HEK293 (cell line): ENCODE data around the gene TMEM88.
A peak's percentile ranks its signal among the peaks of the same experiment; 100 is the strongest.

Experiments used
- CTCF ChIA-PET: fragments of 350-600 bp; formaldehyde crosslinking; extraction: SDS; loops from one replicate; lab custom pipeline; 2021; ENCODE audit warnings: antibody characterized with exemption; lab: Yijun Ruan, JAX
- POLR2A ChIA-PET: fragments of 300-600 bp; formaldehyde crosslinking; extraction: SDS; loops from one replicate; lab custom pipeline; 2020; ENCODE audit warnings: antibody characterized with exemption, inconsistent platforms; lab: Yijun Ruan, JAX
- H3K27ac ChIP-seq: fragments of 200-500 bp; sonication (Bioruptor generic); 2 replicates; pipeline ENCODE4 v1.5.1; 2014; ENCODE audit warnings: low read depth, low read length, control low read depth, inconsistent platforms; ENCODE audit errors: extremely low read depth
- H3K36me3 ChIP-seq, 2 experiments: fragments of 200-500 bp in 1 of 2; sonication (Bioruptor generic) in 1 of 2; 1 replicate in 1 of 2; 2 replicates in 1 of 2; pipeline ENCODE4 v1.5.1; 2014 to 2017; ENCODE audit warnings: inconsistent platforms in 2 of 2, low read length in 2 of 2; ENCODE audit not compliant: control insufficient read depth in 2 of 2, insufficient read depth in 1 of 2
- H3K4me1 ChIP-seq: fragments of 200-500 bp; sonication (Bioruptor generic); 2 replicates; pipeline ENCODE4 v1.5.1; 2014; ENCODE audit warnings: mild to moderate bottlenecking, low read length, inconsistent platforms; ENCODE audit not compliant: control insufficient read depth, insufficient read depth
- H3K4me3 ChIP-seq: 2 replicates; pipeline ENCODE4 v1.5.1; 2011; ENCODE audit warnings: low read depth, mild to moderate bottlenecking, control low read depth, low read length, moderate library complexity
- H3K9me3 ChIP-seq: fragments of 200-500 bp; sonication (Bioruptor generic); 2 replicates; pipeline ENCODE4 v1.5.1; 2014; ENCODE audit warnings: low read depth, low read length, inconsistent platforms; ENCODE audit not compliant: control insufficient read depth, insufficient read depth
- BCL6B ChIP-seq: fragments of 450-650 bp; formaldehyde crosslinking; IDR thresholded peaks from 2 replicates; pipeline ENCODE4 v1.5.1; 2017; ENCODE audit warnings: missing biosample characterization, missing genetic modification characterization
- CTCF ChIP-seq: fragments of 450-650 bp; formaldehyde crosslinking; IDR thresholded peaks from 2 replicates; pipeline ENCODE4 v1.5.1; 2016; ENCODE audit warnings: missing biosample characterization, missing genetic modification characterization
- IKZF3 ChIP-seq: fragments of 450-650 bp; IDR thresholded peaks from 2 replicates; pipeline ENCODE4 v1.5.0; 2018; ENCODE audit warnings: missing biosample characterization, mild to moderate bottlenecking, missing genetic modification characterization, moderate library complexity
- INSM2 ChIP-seq: fragments of 450-650 bp; formaldehyde crosslinking; IDR thresholded peaks from 2 replicates; pipeline ENCODE4 v1.5.1; 2016; ENCODE audit warnings: missing biosample characterization, missing genetic modification characterization
- MYNN ChIP-seq: fragments of 450-650 bp; formaldehyde crosslinking; IDR thresholded peaks from 2 replicates; pipeline ENCODE4 v1.5.1; 2016; ENCODE audit warnings: missing biosample characterization, missing genetic modification characterization, borderline replicate concordance
- OSR2 ChIP-seq: fragments of 450-650 bp; formaldehyde crosslinking; IDR thresholded peaks from 2 replicates; pipeline ENCODE4 v1.5.1; 2016; ENCODE audit warnings: missing biosample characterization, missing genetic modification characterization
- SP2 ChIP-seq: fragments of 450-650 bp; formaldehyde crosslinking; IDR thresholded peaks from 2 replicates; pipeline ENCODE4 v1.5.1; 2016; ENCODE audit warnings: missing biosample characterization, missing genetic modification characterization
- ZNF18 ChIP-seq: fragments of 450-650 bp; formaldehyde crosslinking; IDR thresholded peaks from 2 replicates; pipeline ENCODE4 v1.5.1; 2016; ENCODE audit warnings: missing biosample characterization, missing genetic modification characterization
- ZNF211 ChIP-seq: fragments of 450-650 bp; formaldehyde crosslinking; IDR thresholded peaks from 2 replicates; pipeline ENCODE4 v1.5.1; 2016; ENCODE audit warnings: low read depth, missing biosample characterization, missing genetic modification characterization
- ZNF311 ChIP-seq: fragments of 450-650 bp; formaldehyde crosslinking; IDR thresholded peaks from 2 replicates; pipeline ENCODE4 v1.5.1; 2017; ENCODE audit warnings: missing biosample characterization, missing genetic modification characterization, borderline replicate concordance
- ZNF335 ChIP-seq: fragments of 450-650 bp; formaldehyde crosslinking; conservative IDR thresholded peaks from 2 replicates; pipeline ENCODE4 v1.5.1; 2016; ENCODE audit warnings: missing biosample characterization, missing genetic modification characterization
- ZNF473 ChIP-seq: fragments of 450-650 bp; formaldehyde crosslinking; IDR thresholded peaks from 2 replicates; pipeline ENCODE4 v1.5.1; 2017; ENCODE audit warnings: missing biosample characterization, missing genetic modification characterization
- ZNF768 ChIP-seq: fragments of 450-650 bp; formaldehyde crosslinking; IDR thresholded peaks from 2 replicates; pipeline ENCODE4 v1.5.1; 2018; ENCODE audit warnings: missing biosample characterization, mild to moderate bottlenecking, missing genetic modification characterization
- TF ChIP-seq, protein P1 (sequence below): fragments of 450-650 bp; formaldehyde crosslinking; IDR thresholded peaks from 2 replicates; pipeline ENCODE4 v1.5.1; 2016; ENCODE audit warnings: missing biosample characterization, missing genetic modification characterization

The TMEM88 gene

DNA sequence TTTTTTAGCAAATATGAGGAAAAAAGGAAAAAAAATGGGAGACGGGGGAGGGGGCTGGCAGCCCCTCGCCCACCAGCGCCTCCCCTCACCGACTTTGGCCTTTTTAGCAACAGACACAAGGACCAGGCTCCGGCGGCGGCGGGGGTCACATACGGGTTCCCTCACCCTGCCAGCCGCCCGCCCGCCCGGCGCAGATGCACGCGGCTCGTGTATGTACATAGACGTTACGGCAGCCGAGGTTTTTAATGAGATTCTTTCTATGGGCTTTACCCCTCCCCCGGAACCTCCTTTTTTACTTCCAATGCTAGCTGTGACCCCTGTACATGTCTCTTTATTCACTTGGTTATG, 1.2 kb upstream of the TMEM88 start:
- H3K36me3 ChIP-seq, result peaks cover 10 to 53% of the 10 kb centered on the region in 2 experiments; a peak in 2 of 3 replicates
- H3K4me1 ChIP-seq, result peaks cover 5% of the 10 kb centered on the region; the same call in 1 of the 2 replicates
- POLR2A ChIA-PET, result interaction anchor here (1.0 kb wide), 1 partner anchor 8 kb away, joined by 7 read pairs; no protein-coding TSS in a partner anchor
- H3K27ac ChIP-seq, result no peak overlapping the region
- no peaks in the 10 kb centered on the region for H3K9me3 ChIP-seq
- TF ChIP-seq IKZF3, result no peak
- no peak for TF ChIP-seq ZNF335 (tag by site-specific recombination)
- no peak for TF ChIP-seq BCL6B (tag by site-specific recombination)
- no peak for TF ChIP-seq OSR2
- TF ChIP-seq ZNF473 (tag by site-specific recombination), result no peak
- TF ChIP-seq ZNF311 (tag by site-specific recombination), result no peak
- TF ChIP-seq INSM2 (tag by site-specific recombination), result no peak
- TF ChIP-seq, protein P1, sequence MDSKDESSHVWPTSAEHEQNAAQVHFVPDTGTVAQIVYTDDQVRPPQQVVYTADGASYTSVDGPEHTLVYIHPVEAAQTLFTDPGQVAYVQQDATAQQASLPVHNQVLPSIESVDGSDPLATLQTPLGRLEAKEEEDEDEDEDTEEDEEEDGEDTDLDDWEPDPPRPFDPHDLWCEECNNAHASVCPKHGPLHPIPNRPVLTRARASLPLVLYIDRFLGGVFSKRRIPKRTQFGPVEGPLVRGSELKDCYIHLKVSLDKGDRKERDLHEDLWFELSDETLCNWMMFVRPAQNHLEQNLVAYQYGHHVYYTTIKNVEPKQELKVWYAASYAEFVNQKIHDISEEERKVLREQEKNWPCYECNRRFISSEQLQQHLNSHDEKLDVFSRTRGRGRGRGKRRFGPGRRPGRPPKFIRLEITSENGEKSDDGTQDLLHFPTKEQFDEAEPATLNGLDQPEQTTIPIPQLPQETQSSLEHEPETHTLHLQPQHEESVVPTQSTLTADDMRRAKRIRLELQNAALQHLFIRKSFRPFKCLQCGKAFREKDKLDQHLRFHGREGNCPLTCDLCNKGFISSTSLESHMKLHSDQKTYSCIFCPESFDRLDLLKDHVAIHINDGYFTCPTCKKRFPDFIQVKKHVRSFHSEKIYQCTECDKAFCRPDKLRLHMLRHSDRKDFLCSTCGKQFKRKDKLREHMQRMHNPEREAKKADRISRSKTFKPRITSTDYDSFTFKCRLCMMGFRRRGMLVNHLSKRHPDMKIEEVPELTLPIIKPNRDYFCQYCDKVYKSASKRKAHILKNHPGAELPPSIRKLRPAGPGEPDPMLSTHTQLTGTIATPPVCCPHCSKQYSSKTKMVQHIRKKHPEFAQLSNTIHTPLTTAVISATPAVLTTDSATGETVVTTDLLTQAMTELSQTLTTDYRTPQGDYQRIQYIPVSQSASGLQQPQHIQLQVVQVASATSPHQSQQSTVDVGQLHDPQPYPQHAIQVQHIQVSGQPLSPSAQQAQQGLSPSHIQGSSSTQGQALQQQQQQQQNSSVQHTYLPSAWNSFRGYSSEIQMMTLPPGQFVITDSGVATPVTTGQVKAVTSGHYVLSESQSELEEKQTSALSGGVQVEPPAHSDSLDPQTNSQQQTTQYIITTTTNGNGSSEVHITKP (tag by site-specific recombination), result no peak
- TF ChIP-seq CTCF (tag by site-specific recombination), result no peak
- TF ChIP-seq, all 188 proteins: peak for 0
- CTCF ChIA-PET, result interaction anchor here (0.6 to 0.7 kb wide), 2 partner anchors 19 to 60 kb away, joined by 3 read pairs; no protein-coding TSS in a partner anchor
- H3K4me3 ChIP-seq, result no peak overlapping the region

GRCh38 chr17:7854078-7854777, 638 bp upstream of the TMEM88 start:
- POLR2A ChIA-PET, result interaction anchor here (1.0 to 3.2 kb wide), 2 partner anchors 9 to 21 kb away, joined by 7 to 42 read pairs; partner anchors contain the start of gene KDM6B
- CTCF ChIA-PET, result interaction anchor here (0.6 kb wide), 1 partner anchor 20 kb away, joined by 3 read pairs; no protein-coding TSS in a partner anchor

DNA sequence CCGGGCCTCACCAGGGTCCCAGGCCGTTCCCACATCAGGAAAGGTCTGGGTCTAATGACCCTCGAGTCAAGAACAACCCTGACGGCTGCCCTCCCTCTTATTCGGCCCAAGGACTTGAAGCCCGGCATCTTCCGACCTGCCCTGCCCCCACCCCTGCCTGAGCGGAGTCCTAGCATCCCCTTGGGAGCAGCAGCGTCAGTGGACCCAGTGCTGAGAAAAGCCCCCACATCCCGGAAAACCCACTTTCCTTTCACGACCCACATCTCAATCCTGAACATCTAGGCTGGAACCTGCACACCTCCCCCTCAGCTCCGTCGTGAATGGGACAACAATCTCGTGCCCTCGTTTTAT, 769 bp downstream of the TMEM88 start:
- H3K4me3 ChIP-seq, result no peak overlapping the region
- H3K4me1 ChIP-seq, result peaks cover 8% of the 10 kb centered on the region; the same call in 1 of the 2 replicates
- ChIA-PET POLR2A (interaction anchor here (0.6 to 3.2 kb wide), 7 partner anchors 13 to 112 kb away, joined by 3 to 110 read pairs (median 5); partner anchors contain the start of genes KDM6B and RNF227), CTCF (interaction anchor here (0.7 to 2.8 kb wide), 5 partner anchors 11 to 130 kb away, joined by 3 to 29 read pairs (median 12); no protein-coding TSS in a partner anchor)
- no peaks in the 10 kb centered on the region for H3K9me3 ChIP-seq
- H3K27ac ChIP-seq, result no peak overlapping the region
- H3K36me3 ChIP-seq, result peaks cover 16 to 55% of the 10 kb centered on the region in 2 experiments
- no peak for TF ChIP-seq ZNF18 (tag by site-specific recombination)
- TF ChIP-seq MYNN, result 0 out of 2 replicates have a peak, but pooled peaks have one; percentile 16

More at GRCh38 chr17:7854078-7854777, 638 bp upstream of the TMEM88 start:
- Histone ChIP-seq H3K9me3 (no peaks in the 10 kb centered on the region), H3K27ac (no peak overlapping the region), H3K4me1 (peaks cover 8% of the 10 kb centered on the region; the same call in 1 of the 2 replicates)
- TF ChIP-seq ZNF768 (no peak), SP2 (0 out of 2 replicates have a peak, but pooled peaks have one; percentile 14), ZNF211 (tag by site-specific recombination) (no peak)
- TF ChIP-seq, all 188 proteins: peak for 1
- no peak overlapping the region for H3K4me3 ChIP-seq
- H3K36me3 ChIP-seq, result peaks cover 10 to 55% of the 10 kb centered on the region in 2 experiments; a peak in 2 of 3 replicates
